Right lobe of liver (tissue), 6 donors: ENCODE results near the gene TMEM154. TPM values are rescaled to one million over a fixed set of nuclear protein-coding genes. Genes with fewer than 3 reads are reported as not detected.

Experiments
- ATAC-seq, 4 donors: fragments of 200-7000 bp; cut with Tn5 transposase; one replicate each; pipeline ENCODE4 v1.9.1; 2020; ENCODE audit warnings: mild to moderate bottlenecking in 4 of 4, moderate library complexity in 4 of 4
- DNase-seq, 3 donors: peaks; one replicate each; pipeline ENCODE4 v3.0.0-alpha.2; 2020
- H3K27ac ChIP-seq, 3 donors: fragments of 200-600 bp; one replicate each; pipeline ENCODE4 v1.8.0; 2022
- H3K27me3 ChIP-seq, 2 donors: fragments of 200-600 bp; one replicate each; pipeline ENCODE4 v1.8.0; 2022
- H3K36me3 ChIP-seq, 4 donors: fragments of 200-600 bp; sonication (generic) in 1 of 4; one replicate each; pipeline versions ENCODE4 v1.5.1 to v1.8.0; 2017 to 2022; ENCODE audit warnings: control low read depth in 1 of 4
- H3K4me1 ChIP-seq, 4 donors: fragments of 200-600 bp; sonication (generic) in 1 of 4; one replicate each; pipeline versions ENCODE4 v1.5.1 to v1.8.0; 2017 to 2022; ENCODE audit warnings: control low read depth in 1 of 4
- H3K4me3 ChIP-seq, 3 donors: fragments of 200-600 bp; one replicate each; pipeline ENCODE4 v1.8.0; 2022
- H3K9me3 ChIP-seq, 4 donors: fragments of 200-600 bp; sonication (generic) in 1 of 4; one replicate each; pipeline versions ENCODE4 v1.5.1 to v1.8.0; 2017 to 2022; ENCODE audit warnings: control low read depth in 1 of 4
- CTCF ChIP-seq, 4 donors: fragments of 200-600 bp in 3 of 4; fragments of 450-650 bp in 1 of 4; IDR thresholded peaks; one replicate each; pipeline versions ENCODE4 v1.5.1 to v1.8.0; 2016 to 2022; ENCODE audit warnings: antibody characterized with exemption in 4 of 4, mild to moderate bottlenecking in 2 of 4
- POLR2A ChIP-seq: fragments of 450-650 bp; IDR thresholded peaks from one replicate; pipeline ENCODE4 v1.6.1; 2017; ENCODE audit warnings: antibody characterized with exemption, mild to moderate bottlenecking
- WGBS: methylation state at CpG from one replicate; pipeline ENCODE4 v1.1.6; 2018; ENCODE audit warnings: low coverage, low lambda C conversion rate; ENCODE audit not compliant: insufficient coverage; ENCODE audit errors: missing lambda C conversion rate; 5-methylcytosine and 5-hydroxymethylcytosine counted together
- intact Hi-C, 2 donors: fragments of 100-400 bp; cut with DNase I; formaldehyde crosslinking; loops; one replicate each; pipeline versions ENCODE4 v1.11.2 to v1.14.1; 2022
- total RNA-seq, 6 experiments: library from RNA; depleted of rRNA in 2 of 6; stranded (reverse); fragments of >200 nt in 2 of 6; fragmentation: NEBNext Ultra II Directional in 3 of 6; extraction: Animal tissue kit (Norgen Biotek cat#: 25700) in 3 of 6; gene quantifications; one replicate each; pipeline versions ENCODE4 v1.1.0 to v1.2.4, GENCODE V29; 2016 to 2023
- donor health status: DM: no; HTN: yes; CAD: no.
- donor health status: DM: no; HTN: no; CAD: no.
- donor health status: DM: no; HTN: no; CAD: no.
- donor health status: DM: no; HTN: yes; CAD: no.
- donor health status: DM: no; HTN: yes; CAD: no.

Gene TMEM154
- total RNA-seq, 6 experiments from 2014 or later, result 0.64 to 6.7 (median 2.9) TPM

- H3K4me3 ChIP-seq, result no peak overlapping the region
- no peak for DNase-seq
- no peaks in the 10 kb centered on the region for H3K36me3 ChIP-seq
- TF ChIP-seq CTCF (IDR thresholded peaks at IDR 0.05) (no peak), POLR2A (no peak)
- intact Hi-C loops, result no loop called here
- no peak overlapping the region for H3K27ac ChIP-seq
- no peaks in the 10 kb centered on the region for H3K4me1 ChIP-seq
- 56% methylated on average over 2 of the region's 2 CpGs for WGBS
- no peaks in the 10 kb centered on the region for H3K9me3 ChIP-seq
- ATAC-seq, result no peak
- H3K27me3 ChIP-seq, result no peaks in the 10 kb centered on the region
Measured at GRCh38 chr4:152626790-152627189, 53.0 kb downstream of the TMEM154 start.

- H3K36me3 ChIP-seq, result no peaks in the 10 kb centered on the region
- DNase-seq (no peak), ATAC-seq (no peak)
- H3K4me1 ChIP-seq, result no peaks in the 10 kb centered on the region
- no peak for TF ChIP-seq CTCF (IDR thresholded peaks at IDR 0.05)
- TF ChIP-seq POLR2A, result no peak
- no peak overlapping the region for H3K4me3 ChIP-seq
- H3K27ac ChIP-seq, result no peak overlapping the region
- H3K9me3 ChIP-seq, result no peaks in the 10 kb centered on the region
- H3K27me3 ChIP-seq, result no peaks in the 10 kb centered on the region
- intact Hi-C loops, result no loop called here
Measured at GRCh38 chr4:152620915-152621314, 58.9 kb downstream of the TMEM154 start.

GRCh38 chr4:152620218-152620617 is 59.6 kb downstream of the TMEM154 start:
- intact Hi-C loops, result no loop called here
- Histone ChIP-seq H3K27ac (no peak overlapping the region), H3K27me3 (no peaks in the 10 kb centered on the region), H3K4me1 (no peaks in the 10 kb centered on the region), H3K36me3 (no peaks in the 10 kb centered on the region), H3K9me3 (no peaks in the 10 kb centered on the region), H3K4me3 (no peak overlapping the region)
- no peak for ATAC-seq
- no peak for TF ChIP-seq CTCF (IDR thresholded peaks at IDR 0.05)
- TF ChIP-seq POLR2A, result no peak
- DNase-seq, result no peak
- WGBS, result no CpG with 5 or more reads among the region's 1 CpG

- Histone ChIP-seq H3K9me3 (no peaks in the 10 kb centered on the region), H3K4me1 (no peaks in the 10 kb centered on the region), H3K27ac (no peak overlapping the region), H3K27me3 (no peaks in the 10 kb centered on the region), H3K36me3 (no peaks in the 10 kb centered on the region), H3K4me3 (no peak overlapping the region)
- TF ChIP-seq CTCF (IDR thresholded peaks at IDR 0.05) (no peak), POLR2A (no peak)
- intact Hi-C loops, result no loop called here
- no CpG with 5 or more reads among the region's 3 CpGs for WGBS
- DNase-seq (no peak), ATAC-seq (no peak)
Measured at GRCh38 chr4:152619556-152619955, 60.2 kb downstream of the TMEM154 start.

- no peak for TF ChIP-seq POLR2A
- no peak for TF ChIP-seq CTCF (IDR thresholded peaks at IDR 0.05)
- H3K4me1 ChIP-seq, result no peaks in the 10 kb centered on the region
- no peak for DNase-seq
- no peaks in the 10 kb centered on the region for H3K36me3 ChIP-seq
- no peak overlapping the region for H3K27ac ChIP-seq
- no peaks in the 10 kb centered on the region for H3K27me3 ChIP-seq
- no CpG with 5 or more reads among the region's 4 CpGs for WGBS
- no peak for ATAC-seq
- H3K9me3 ChIP-seq, result no peaks in the 10 kb centered on the region
- H3K4me3 ChIP-seq, result no peak overlapping the region
- intact Hi-C loops, result no loop called here
Measured at GRCh38 chr4:152618971-152619370, 60.8 kb downstream of the TMEM154 start.
